ENCODE data around the gene OPRM1. TPM values are rescaled to one million over a fixed set of nuclear protein-coding genes. Genes with fewer than 3 reads are reported as not detected.

Gene OPRM1
- total RNA-seq, 1 experiment from 2014 or later = not detected

DNA sequence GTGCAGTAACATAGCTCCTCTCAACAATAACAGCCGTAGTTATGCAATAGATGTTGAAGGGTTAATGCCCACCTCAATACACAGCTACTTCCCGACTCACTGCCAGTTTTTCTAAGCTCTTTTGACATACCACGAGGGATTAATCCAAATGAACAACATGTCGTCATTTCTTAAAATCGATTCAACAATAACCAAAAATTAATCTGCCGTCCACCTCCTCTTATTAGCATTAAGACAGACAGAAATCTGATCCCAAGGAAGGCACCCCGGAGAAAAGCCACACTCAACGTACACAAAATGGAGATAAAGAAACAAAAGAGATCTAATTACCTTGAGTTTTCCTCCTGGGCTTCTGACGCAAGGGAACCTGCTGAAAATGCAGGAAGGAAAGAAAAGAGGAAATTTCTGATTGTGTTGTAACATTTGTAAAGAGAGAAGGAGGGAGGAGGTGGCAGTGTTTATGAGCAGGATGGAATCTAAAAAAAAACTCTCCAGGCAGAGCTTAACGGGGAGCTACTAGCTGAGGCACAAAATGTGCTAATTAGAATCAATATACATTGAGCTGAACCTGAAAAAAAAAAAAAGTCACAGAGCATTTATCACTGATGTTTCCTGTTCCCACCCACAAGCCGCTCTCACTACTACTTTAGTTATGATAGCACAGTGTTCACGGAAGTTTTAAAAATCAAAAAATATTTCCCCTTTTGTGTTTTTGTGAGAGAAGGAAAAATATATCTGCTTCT is 208.2 kb downstream of the OPRM1 start (continued):
- TF ChIP-seq ZBTB33 (IDR thresholded peaks at IDR 0.05; ENCODE audit: extremely low read depth, insufficient replicate concordance, low read length) = no peak
- no peak for TF ChIP-seq SRF (IDR thresholded peaks at IDR 0.05; ENCODE audit: low read depth)
- no peak for TF ChIP-seq MAX (IDR thresholded peaks at IDR 0.05)
- TF ChIP-seq SP1 (IDR thresholded peaks at IDR 0.05; ENCODE audit: low read depth) = no peak

- Histone ChIP-seq H3K9me3 (ENCODE audit: control insufficient read depth in 1 of 2, insufficient read depth in 1 of 2, low read depth in 1 of 2, low read length in 2 of 2) (no peaks in the 10 kb centered on the region), H3K27me3 (ENCODE audit: insufficient read depth, low read length) (peaks cover 12% of the 10 kb centered on the region; the same call in 1 of the 2 replicates), H3K36me3 (ENCODE audit: control insufficient read depth in 1 of 2, insufficient read depth in 2 of 2, low read length in 2 of 2) (no peaks in the 10 kb centered on the region), H3K4me2 (ENCODE audit: low read length) (no peak overlapping the region), H3K4me3 (replicated peaks in 1 of 2; ENCODE audit: low read depth in 1 of 2, low read length in 2 of 2) (no peak overlapping the region), H3K79me2 (ENCODE audit: insufficient read depth, low read length) (no peaks in the 10 kb centered on the region), H3K9me2 (ENCODE audit: insufficient read depth) (no peaks in the 10 kb centered on the region), H4K20me1 (ENCODE audit: insufficient read depth) (no peaks in the 10 kb centered on the region), H3K9ac (ENCODE audit: low read length) (no peak overlapping the region), H2AFZ (ENCODE audit: low read depth, low read length, poor library complexity, severe bottlenecking) (no peak overlapping the region), H3K27ac (ENCODE audit: low read depth, low read length) (no peak overlapping the region), H3K4me1 (ENCODE audit: control insufficient read depth in 1 of 2, insufficient read depth in 2 of 2, low read length in 2 of 2) (no peaks in the 10 kb centered on the region)
- DNase-seq (ENCODE audit: low read depth, low spot score) = no peak
- RAD21 ChIA-PET (ENCODE audit: low non-redundant PET in 1 of 2, low total read pairs in 2 of 2, uncharacterized antibody in 2 of 2, unreplicated experiment in 2 of 2) = no interaction called here
- CTCF ChIA-PET = no interaction called here
- BruUV-seq (replicated peaks) = no TSS peak
- ATAC-seq = no peak
- intact Hi-C loops (cut with micrococcal nuclease) = no loop called here
- TF ChIP-seq ELF1 (IDR thresholded peaks at IDR 0.05; ENCODE audit: borderline replicate concordance, low read depth) (no peak), ZFX (IDR thresholded peaks at IDR 0.05) (no peak), JUND (IDR thresholded peaks at IDR 0.05) (no peak), POLR2A (IDR thresholded peaks at IDR 0.05; ENCODE audit: borderline replicate concordance, extremely low read depth, insufficient read depth, insufficient read length) (no peak), SIN3A (IDR thresholded peaks at IDR 0.05; ENCODE audit: low read depth) (no peak), CEBPB (IDR thresholded peaks at IDR 0.05; ENCODE audit: low read depth) (no peak), ATF3 (IDR thresholded peaks at IDR 0.05) (no peak)
- TF ChIP-seq, protein P1, sequence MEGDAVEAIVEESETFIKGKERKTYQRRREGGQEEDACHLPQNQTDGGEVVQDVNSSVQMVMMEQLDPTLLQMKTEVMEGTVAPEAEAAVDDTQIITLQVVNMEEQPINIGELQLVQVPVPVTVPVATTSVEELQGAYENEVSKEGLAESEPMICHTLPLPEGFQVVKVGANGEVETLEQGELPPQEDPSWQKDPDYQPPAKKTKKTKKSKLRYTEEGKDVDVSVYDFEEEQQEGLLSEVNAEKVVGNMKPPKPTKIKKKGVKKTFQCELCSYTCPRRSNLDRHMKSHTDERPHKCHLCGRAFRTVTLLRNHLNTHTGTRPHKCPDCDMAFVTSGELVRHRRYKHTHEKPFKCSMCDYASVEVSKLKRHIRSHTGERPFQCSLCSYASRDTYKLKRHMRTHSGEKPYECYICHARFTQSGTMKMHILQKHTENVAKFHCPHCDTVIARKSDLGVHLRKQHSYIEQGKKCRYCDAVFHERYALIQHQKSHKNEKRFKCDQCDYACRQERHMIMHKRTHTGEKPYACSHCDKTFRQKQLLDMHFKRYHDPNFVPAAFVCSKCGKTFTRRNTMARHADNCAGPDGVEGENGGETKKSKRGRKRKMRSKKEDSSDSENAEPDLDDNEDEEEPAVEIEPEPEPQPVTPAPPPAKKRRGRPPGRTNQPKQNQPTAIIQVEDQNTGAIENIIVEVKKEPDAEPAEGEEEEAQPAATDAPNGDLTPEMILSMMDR (IDR thresholded peaks at IDR 0.05 in 2 of 3, conservative IDR thresholded peaks at IDR 0.05 in 1 of 3; ENCODE audit: borderline replicate concordance in 1 of 3, insufficient read depth in 1 of 3, low read depth in 2 of 3, low read length in 2 of 3) = no peak
- POLR2A ChIA-PET = no interaction called here
Observed at GRCh38 chr6:154249499-154250298, 210.7 kb downstream of the OPRM1 start.
